HCT116 (cell line): ENCODE measurements around the gene DLG5. TPM values are rescaled to one million over a fixed set of nuclear protein-coding genes. Genes with fewer than 3 reads are reported as not detected.

ENCODE experiments used
- ATAC-seq: fragments of 200-7000 bp; cut with Tn5 transposase; 2 replicates; pipeline ENCODE4 v1.9.1; 2020; ENCODE audit warnings: mild to moderate bottlenecking, moderate library complexity
- BruUV-seq: library from RNA; stranded (reverse); fragments of 400-500 nt; replicated peaks from 2 replicates; lab custom pipeline; 2021; lab: Mats Ljungman, UMichigan
- CTCF ChIA-PET: fragments of 300-600 bp; sonication (Branson Sonifier 250); formaldehyde crosslinking; loops from one replicate; lab custom pipeline; 2021; ENCODE audit warnings: antibody characterized with exemption; lab: Charles Lee
- POLR2A ChIA-PET: fragments of 300-600, 350-600 bp; sonication (Branson Sonifier 250); formaldehyde crosslinking; loops from one replicate; lab custom pipeline; 2021; ENCODE audit warnings: antibody characterized with exemption; lab: Charles Lee
- RAD21 ChIA-PET, 2 experiments: fragments of 300-600 bp; sonication (Branson Sonifier 250); formaldehyde crosslinking; loops; one replicate each; lab custom pipeline; 2023; ENCODE audit warnings: low total read pairs in 2 of 2; ENCODE audit not compliant: uncharacterized antibody in 2 of 2, unreplicated experiment in 2 of 2, low non-redundant PET in 1 of 2; lab: Charles Lee
- DNase-seq: peaks from one replicate; pipeline ENCODE4 v3.0.0-alpha.2; 2010; ENCODE audit warnings: low read depth, low spot score
- H2AFZ ChIP-seq: fragments of 200-600 bp; shearing (Covaris generic), sonication (generic); 2 replicates; pipeline ENCODE4 v1.6.1; 2017; ENCODE audit warnings: low read depth, mixed run types, mixed read lengths, antibody characterized with exemption, low read length; ENCODE audit not compliant: poor library complexity, severe bottlenecking
- H3K27ac ChIP-seq: 2 replicates; pipeline ENCODE4 v1.5.1; 2012; ENCODE audit warnings: low read depth, low read length
- H3K27me3 ChIP-seq: fragments of 200-600 bp; sonication (generic); 2 replicates; pipeline ENCODE4 v1.6.1; 2016; ENCODE audit warnings: mixed run types, low read length, mixed read lengths; ENCODE audit not compliant: insufficient read depth
- H3K36me3 ChIP-seq, 2 experiments: fragments of 200-500 bp in 1 of 2; fragments of 200-600 bp in 1 of 2; sonication (Bioruptor generic) in 1 of 2; sonication (generic) in 1 of 2; 2 replicates each; pipeline versions ENCODE4 v1.5.1 to v1.6.1; 2014 to 2016; ENCODE audit warnings: low read length in 2 of 2, inconsistent platforms in 1 of 2, mixed read lengths in 1 of 2, mixed run types in 1 of 2; ENCODE audit not compliant: insufficient read depth in 2 of 2, control insufficient read depth in 1 of 2
- H3K4me1 ChIP-seq, 2 experiments: fragments of 200-600 bp in 1 of 2; sonication (generic) in 1 of 2; 2 replicates each; pipeline versions ENCODE4 v1.5.1 to v1.6.1; 2012 to 2017; ENCODE audit warnings: low read length in 2 of 2, inconsistent platforms in 1 of 2, mild to moderate bottlenecking in 1 of 2, mixed read lengths in 1 of 2, mixed run types in 1 of 2, moderate library complexity in 1 of 2; ENCODE audit not compliant: insufficient read depth in 2 of 2, control insufficient read depth in 1 of 2
- H3K4me2 ChIP-seq: fragments of 200-600 bp; sonication (generic); 2 replicates; pipeline ENCODE4 v1.6.1; 2017; ENCODE audit warnings: mixed run types, low read length, mixed read lengths
- H3K4me3 ChIP-seq, 2 experiments: fragments of 200-600 bp in 1 of 2; sonication (generic) in 1 of 2; replicated peaks in 1 of 2; 2 replicates each; pipeline ENCODE4 v1.5.1; 2011 to 2016; ENCODE audit warnings: low read length in 2 of 2, control low read depth in 1 of 2, low read depth in 1 of 2, mild to moderate bottlenecking in 1 of 2, mixed read lengths in 1 of 2, mixed run types in 1 of 2
- H3K79me2 ChIP-seq: fragments of 200-600 bp; sonication (generic); 2 replicates; pipeline ENCODE4 v1.6.1; 2017; ENCODE audit warnings: mild to moderate bottlenecking, mixed run types, low read length, moderate library complexity, mixed read lengths; ENCODE audit not compliant: insufficient read depth
- H3K9ac ChIP-seq: fragments of 200-600 bp; sonication (generic); 2 replicates; pipeline ENCODE4 v1.6.1; 2016; ENCODE audit warnings: low read length, mixed read lengths
- H3K9me2 ChIP-seq: fragments of 200-600 bp; sonication (generic), shearing (Covaris generic); 2 replicates; pipeline ENCODE4 v1.6.1; 2017; ENCODE audit warnings: mixed run types, mild to moderate bottlenecking, moderate library complexity; ENCODE audit not compliant: insufficient read depth
- H3K9me3 ChIP-seq, 2 experiments: fragments of 200-500 bp in 1 of 2; fragments of 200-600 bp in 1 of 2; sonication (Bioruptor generic) in 1 of 2; sonication (generic) in 1 of 2; 2 replicates each; pipeline ENCODE4 v1.6.1; 2014 to 2017; ENCODE audit warnings: low read length in 2 of 2, mixed read lengths in 2 of 2, inconsistent platforms in 1 of 2, low read depth in 1 of 2, mild to moderate bottlenecking in 1 of 2, mixed run types in 1 of 2, moderate library complexity in 1 of 2; ENCODE audit not compliant: control insufficient read depth in 1 of 2, insufficient read depth in 1 of 2
- H4K20me1 ChIP-seq: fragments of 200-600 bp; sonication (generic), shearing (Covaris generic); 2 replicates; pipeline ENCODE4 v1.6.1; 2017; ENCODE audit warnings: mixed run types, mild to moderate bottlenecking, moderate library complexity; ENCODE audit not compliant: insufficient read depth
- CBX3 ChIP-seq: IDR thresholded peaks from 2 replicates; pipeline ENCODE4 v1.6.1; 2012; ENCODE audit warnings: low read depth
- ELF1 ChIP-seq: IDR thresholded peaks from 2 replicates; pipeline ENCODE4 v1.6.1; 2012; ENCODE audit warnings: low read depth, borderline replicate concordance
- MAX ChIP-seq: IDR thresholded peaks from 2 replicates; pipeline ENCODE4 v1.6.1; 2012
- POLR2AphosphoS5 ChIP-seq: IDR thresholded peaks from 2 replicates; pipeline ENCODE4 v1.6.1; 2011; ENCODE audit warnings: mild to moderate bottlenecking, low read depth, low read length, moderate library complexity
- RAD21 ChIP-seq: IDR thresholded peaks from 2 replicates; pipeline ENCODE4 v1.6.1; 2012; ENCODE audit warnings: low read depth, mild to moderate bottlenecking
- REST ChIP-seq: IDR thresholded peaks from 2 replicates; pipeline ENCODE4 v1.6.1; 2012; ENCODE audit warnings: low read depth
- SP1 ChIP-seq: IDR thresholded peaks from 2 replicates; pipeline ENCODE4 v1.6.1; 2012; ENCODE audit warnings: low read depth
- ZBTB33 ChIP-seq: IDR thresholded peaks from 2 replicates; pipeline ENCODE4 v1.6.1; 2011; ENCODE audit warnings: mild to moderate bottlenecking, low read length, moderate library complexity; ENCODE audit not compliant: insufficient replicate concordance; ENCODE audit errors: extremely low read depth
- intact Hi-C: fragments of 100-400 bp; cut with micrococcal nuclease; formaldehyde crosslinking; loops from 2 replicates; pipeline ENCODE4 v1.10.0; 2022
- total RNA-seq: library from RNA; stranded (reverse); gene quantifications from one replicate; pipeline ENCODE4 v1.2.1, GENCODE V29; 2021; ENCODE audit not compliant: unreplicated experiment

The DLG5 gene
- total RNA-seq, 1 experiment from 2014 or later = 44.8 TPM

GRCh38 chr10:77889277-77889903, 37.2 kb downstream of the DLG5 start:
- no TSS peak for BruUV-seq
- CTCF ChIA-PET = interaction anchor here (1.0 to 3.1 kb wide), 12 partner anchors 9 to 140 kb away, joined by 3 to 25 read pairs (median 7); partner anchors contain the start of gene POLR3A
- peak; percentile 90 for ATAC-seq

More at GRCh38 chr10:77889277-77889903, 37.2 kb downstream of the DLG5 start:
- H3K9me2 ChIP-seq = no peaks in the 10 kb centered on the region
- peaks cover 4% of the 10 kb centered on the region; the same call in 1 of the 2 replicates for H4K20me1 ChIP-seq
- peak overlapping the region; percentile 59 for H3K27ac ChIP-seq
- no peaks in the 10 kb centered on the region for H3K9me3 ChIP-seq
- intact Hi-C loops = no loop called here
- no peak overlapping the region for H2AFZ ChIP-seq
- ChIA-PET POLR2A (interaction anchor here (0.9 to 1.6 kb wide), 7 partner anchors 8 to 155 kb away, joined by 3 to 9 read pairs (median 3); no protein-coding TSS in a partner anchor), RAD21 (interaction anchor here (0.5 to 1.8 kb wide), 8 partner anchors 16 to 85 kb away, joined by 3 to 7 read pairs (median 3); no protein-coding TSS in a partner anchor)
- peaks cover 69% of the 10 kb centered on the region for H3K79me2 ChIP-seq
- TF ChIP-seq CBX3 = 0 out of 2 replicates have a peak, but pooled peaks have one; percentile 72
- TF ChIP-seq RAD21 = peak; percentile 26; the same call in 1 of the 2 replicates
- TF ChIP-seq MAX = peak; percentile 31; the same call in 1 of the 2 replicates
- no peak for TF ChIP-seq REST
- peak; percentile 85 for TF ChIP-seq SP1
- TF ChIP-seq ELF1 = no peak
- TF ChIP-seq POLR2AphosphoS5 = peak; percentile 66
- TF ChIP-seq ZBTB33 = peak; percentile 40
- peak overlapping the region; percentile 68 for H3K4me2 ChIP-seq
- H3K9ac ChIP-seq = peak overlapping the region; percentile 41
- H3K27me3 ChIP-seq = no peaks in the 10 kb centered on the region
- peaks cover 24 to 37% of the 10 kb centered on the region in 2 experiments for H3K4me1 ChIP-seq
- peak; percentile 80 for DNase-seq
- no peaks in the 10 kb centered on the region for H3K36me3 ChIP-seq
- peak overlapping the region in 1 of 2 experiments; percentile 24; a peak in 2 of 4 replicates for H3K4me3 ChIP-seq
